HepG2 (cell line): ENCODE data around the gene GJA3. TPM values are rescaled to one million over a fixed set of nuclear protein-coding genes. Genes with fewer than 3 reads are reported as not detected.

ENCODE experiments used
- ATAC-seq: fragments of 200-7000 bp; cut with Tn5 transposase; 3 replicates; pipeline ENCODE4 v1.9.1; 2020; ENCODE audit warnings: mild to moderate bottlenecking, moderate library complexity
- BruUV-seq: library from RNA; stranded (reverse); fragments of 400-500 nt; replicated peaks from 2 replicates; lab custom pipeline; 2021; lab: Mats Ljungman, UMichigan
- CTCF ChIA-PET: fragments of 300-600 bp; formaldehyde crosslinking; extraction: SDS; loops from one replicate; lab custom pipeline; 2021; ENCODE audit warnings: low total read pairs, inconsistent platforms, low intra/inter-chr PET ratio; lab: Yijun Ruan, JAX
- POLR2A ChIA-PET: fragments of 350-600 bp; sonication (Branson Sonifier 250); formaldehyde crosslinking; loops from one replicate; lab custom pipeline; 2020; ENCODE audit warnings: antibody characterized with exemption, inconsistent platforms; lab: Yijun Ruan, JAX
- DNase-seq: peaks from one replicate; pipeline ENCODE4 v3.0.0-alpha.2; 2015; ENCODE audit warnings: low spot score
- FAIRE-seq: peaks from 3 replicates; lab custom pipeline; 2011; peaks lifted over from hg19 to GRCh38; lab: Jason Lieb, UNC
- H2AFZ ChIP-seq: one replicate; pipeline ENCODE4 v1.6.1; 2011; ENCODE audit warnings: low read length, inconsistent platforms
- H3K27ac ChIP-seq: fragments of 300-600 bp; 3 replicates; pipeline ENCODE4 v1.8.0; 2011; ENCODE audit warnings: mixed run types, mild to moderate bottlenecking, mixed read lengths, low read length, inconsistent platforms; ENCODE audit not compliant: insufficient read depth; ENCODE audit errors: extremely low read length
- H3K27me3 ChIP-seq, 2 experiments: fragments of 200-600 bp in 1 of 2; 2 replicates in 1 of 2; 3 replicates in 1 of 2; pipeline versions ENCODE4 v1.6.0 to v1.8.0; 2011; ENCODE audit warnings: low read length in 2 of 2, mild to moderate bottlenecking in 2 of 2, moderate library complexity in 2 of 2, inconsistent platforms in 1 of 2; ENCODE audit not compliant: insufficient read depth in 2 of 2, control insufficient read depth in 1 of 2
- H3K36me3 ChIP-seq, 2 experiments: fragments of 200-600 bp in 1 of 2; replicated peaks in 1 of 2; 2 replicates in 1 of 2; 3 replicates in 1 of 2; pipeline versions ENCODE4 v1.5.1 to v1.8.0; 2011; ENCODE audit warnings: low read length in 2 of 2, inconsistent platforms in 1 of 2; ENCODE audit not compliant: insufficient read depth in 2 of 2, control insufficient read depth in 1 of 2
- H3K4me1 ChIP-seq: 2 replicates; pipeline ENCODE4 v1.5.1; 2012; ENCODE audit warnings: low read length, inconsistent platforms; ENCODE audit not compliant: insufficient read depth
- H3K4me2 ChIP-seq: 2 replicates; pipeline ENCODE4 v1.6.0; 2011; ENCODE audit warnings: low read depth, low read length, inconsistent platforms
- H3K4me3 ChIP-seq, 3 experiments: fragments of 200-600 bp in 1 of 3; sonication (generic), shearing (Covaris generic) in 1 of 3; replicated peaks in 1 of 3; 2 replicates each; pipeline ENCODE4 v1.5.1; 2011 to 2016; ENCODE audit warnings: low read length in 3 of 3, inconsistent platforms in 2 of 3, low read depth in 2 of 3, mild to moderate bottlenecking in 2 of 3, control low read depth in 1 of 3, mixed read lengths in 1 of 3; ENCODE audit not compliant: insufficient read depth in 1 of 3
- H3K79me2 ChIP-seq: one replicate; pipeline ENCODE4 v1.6.1; 2011; ENCODE audit warnings: low read length, inconsistent platforms; ENCODE audit not compliant: insufficient read depth
- H3K9ac ChIP-seq: 2 replicates; pipeline ENCODE4 v1.6.0; 2011; ENCODE audit warnings: mild to moderate bottlenecking, low read depth, low read length, inconsistent platforms; ENCODE audit not compliant: insufficient read depth
- H3K9me3 ChIP-seq: 2 replicates; pipeline ENCODE4 v1.5.1; 2012; ENCODE audit warnings: mild to moderate bottlenecking, low read length
- H4K20me1 ChIP-seq: 2 replicates; pipeline ENCODE4 v1.6.0; 2011; ENCODE audit warnings: inconsistent platforms, mild to moderate bottlenecking, low read length, moderate library complexity; ENCODE audit not compliant: insufficient read depth
- CBX5 ChIP-seq: sonication (generic); formaldehyde crosslinking; IDR thresholded peaks from 2 replicates; pipeline ENCODE4 v1.4.0; 2020; ENCODE audit warnings: missing genetic modification reagents, borderline replicate concordance
- HNRNPLL ChIP-seq: fragments of 200-400 bp; formaldehyde crosslinking; IDR thresholded peaks from 2 replicates; pipeline ENCODE4 v1.6.1; 2017; ENCODE audit warnings: mild to moderate bottlenecking, low read depth, low read length; ENCODE audit not compliant: poor library complexity, severe bottlenecking
- HOXA5 ChIP-seq: sonication (generic); formaldehyde crosslinking; IDR thresholded peaks from 2 replicates; pipeline ENCODE4 v1.4.0; 2020; ENCODE audit warnings: missing genetic modification reagents
- KLF13 ChIP-seq: sonication (generic); formaldehyde crosslinking; IDR thresholded peaks from 2 replicates; pipeline ENCODE4 v1.4.0; 2020; ENCODE audit warnings: mild to moderate bottlenecking, missing genetic modification reagents
- MYPOP ChIP-seq: sonication (generic); formaldehyde crosslinking; IDR thresholded peaks from 2 replicates; pipeline ENCODE4 v1.8.1; 2023; ENCODE audit warnings: mild to moderate bottlenecking, moderate library complexity, missing genetic modification reagents
- SALL1 ChIP-seq: sonication (generic); formaldehyde crosslinking; IDR thresholded peaks from 2 replicates; pipeline ENCODE4 v1.8.0; 2022; ENCODE audit warnings: mild to moderate bottlenecking, missing genetic modification reagents
- SOX6 ChIP-seq, 2 experiments: fragments of 450-650 bp in 1 of 2; sonication (generic) in 1 of 2; formaldehyde crosslinking in 1 of 2; IDR thresholded peaks; 2 replicates each; pipeline versions ENCODE4 v1.4.0 to v1.6.1; 2017 to 2020; ENCODE audit warnings: antibody characterized with exemption in 1 of 2, mild to moderate bottlenecking in 1 of 2, missing genetic modification reagents in 1 of 2
- SUZ12 ChIP-seq: fragments of 150-350 bp; IDR thresholded peaks from 2 replicates; pipeline ENCODE4 v1.6.1; 2014; ENCODE audit warnings: low read depth, low read length
- ZNF343 ChIP-seq: sonication (generic); formaldehyde crosslinking; IDR thresholded peaks from 2 replicates; pipeline ENCODE4 v1.4.0; 2020; ENCODE audit warnings: mild to moderate bottlenecking, missing genetic modification reagents
- ZNF574 ChIP-seq: sonication (generic); formaldehyde crosslinking; IDR thresholded peaks from 2 replicates; pipeline ENCODE4 v1.4.0; 2020; ENCODE audit warnings: missing genetic modification reagents
- ZNF773 ChIP-seq: sonication (generic); formaldehyde crosslinking; IDR thresholded peaks from 2 replicates; pipeline ENCODE4 v1.4.0; 2020; ENCODE audit warnings: missing genetic modification reagents, borderline replicate concordance
- WGBS: methylation state at CpG from one replicate; pipeline ENCODE4 v1.1.6; 2017; ENCODE audit warnings: low lambda C conversion rate; 5-methylcytosine and 5-hydroxymethylcytosine counted together
- in situ Hi-C: cut with HindIII; loops from 2 replicates; pipeline ENCODE4 v1.10.0; 2017; ENCODE audit warnings: low pct_unique_long_range_greater_than_20kb; ENCODE audit not compliant: extremely low pct_ligation_motif_present
- intact Hi-C: fragments of 100-400 bp; cut with micrococcal nuclease; formaldehyde crosslinking; loops from one replicate; pipeline ENCODE4 v1.10.0; 2022; ENCODE audit not compliant: unreplicated experiment
- polyA plus RNA-seq, 8 experiments: library from polyadenylated mRNA; depleted of rRNA in 3 of 8; stranded (reverse) in 7 of 8; unstranded in 1 of 8; fragments of >200 nt; fragmentation: Illumina TruSeq in 4 of 8; extraction: Trizol in 4 of 8; gene quantifications; 2 replicates each; pipeline versions ENCODE4 v1.2.1 to v1.2.3, GENCODE V29; 2011 to 2016; ENCODE audit warnings: low read depth in 4 of 8, missing spikeins in 1 of 8, mixed read lengths in 1 of 8; ENCODE audit not compliant: insufficient read depth in 1 of 8
- total RNA-seq, 5 experiments: library from RNA; depleted of rRNA; stranded (reverse); fragments of >200 nt; fragmentation: Illumina TruSeq; extraction: Trizol; gene quantifications; 2 replicates each; pipeline ENCODE4 v1.2.3, GENCODE V29; 2016; ENCODE audit warnings: low read depth in 1 of 5
- TF ChIP-seq, protein P1 (sequence below): sonication (generic); formaldehyde crosslinking; IDR thresholded peaks from 2 replicates; pipeline ENCODE4 v1.5.0; 2020; ENCODE audit warnings: mild to moderate bottlenecking, missing genetic modification reagents
- TF ChIP-seq, protein P2 (sequence below): IDR thresholded peaks from 2 replicates; pipeline ENCODE4 v1.6.1; 2016; ENCODE audit warnings: low read depth

Gene GJA3
- total and polyA plus RNA-seq, 2 of the 13 experiments (the other 11 are each of a cell fraction or from before 2014, with no cell fraction given) = 0.04 TPM

DNA sequence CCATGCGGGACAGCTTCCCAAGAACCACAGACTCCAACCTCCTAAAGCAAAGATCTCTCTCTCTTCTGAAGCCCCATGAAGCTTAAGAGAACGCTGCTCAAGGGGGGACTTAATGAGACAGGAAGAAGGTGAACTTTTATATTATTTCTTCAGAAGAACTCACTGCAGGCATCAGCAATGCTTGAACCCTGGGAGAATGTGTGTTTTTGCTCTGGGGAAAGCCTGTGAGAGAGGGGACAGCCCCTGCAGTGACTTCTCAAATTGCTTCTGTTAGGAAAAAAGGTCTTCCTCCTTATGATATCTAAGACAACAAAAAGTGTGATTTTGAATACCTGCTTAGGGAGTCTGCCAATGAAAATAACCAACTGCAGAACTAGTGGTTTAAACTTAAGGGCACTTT, 23.0 kb downstream of the GJA3 start (continued):
- TF ChIP-seq, protein P1, sequence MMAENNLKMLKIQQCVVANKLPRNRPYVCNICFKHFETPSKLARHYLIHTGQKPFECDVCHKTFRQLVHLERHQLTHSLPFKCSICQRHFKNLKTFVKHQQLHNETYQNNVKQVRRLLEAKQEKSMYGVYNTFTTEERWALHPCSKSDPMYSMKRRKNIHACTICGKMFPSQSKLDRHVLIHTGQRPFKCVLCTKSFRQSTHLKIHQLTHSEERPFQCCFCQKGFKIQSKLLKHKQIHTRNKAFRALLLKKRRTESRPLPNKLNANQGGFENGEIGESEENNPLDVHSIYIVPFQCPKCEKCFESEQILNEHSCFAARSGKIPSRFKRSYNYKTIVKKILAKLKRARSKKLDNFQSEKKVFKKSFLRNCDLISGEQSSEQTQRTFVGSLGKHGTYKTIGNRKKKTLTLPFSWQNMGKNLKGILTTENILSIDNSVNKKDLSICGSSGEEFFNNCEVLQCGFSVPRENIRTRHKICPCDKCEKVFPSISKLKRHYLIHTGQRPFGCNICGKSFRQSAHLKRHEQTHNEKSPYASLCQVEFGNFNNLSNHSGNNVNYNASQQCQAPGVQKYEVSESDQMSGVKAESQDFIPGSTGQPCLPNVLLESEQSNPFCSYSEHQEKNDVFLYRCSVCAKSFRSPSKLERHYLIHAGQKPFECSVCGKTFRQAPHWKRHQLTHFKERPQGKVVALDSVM = no peak

- Histone ChIP-seq H3K4me3 (peak overlapping the region; percentile 23 to 58 (median 40)), H3K27ac (no peak overlapping the region), H3K79me2 (no peaks in the 10 kb centered on the region), H2AFZ (no peak overlapping the region), H3K4me2 (peak overlapping the region; percentile 84), H3K27me3 (peaks cover 0 to 11% of the 10 kb centered on the region in 2 experiments; a peak in 4 of 5 replicates), H4K20me1 (no peaks in the 10 kb centered on the region), H3K9me3 (no peaks in the 10 kb centered on the region), H3K4me1 (peaks cover 11% of the 10 kb centered on the region), H3K9ac (no peak overlapping the region), H3K36me3 (no peaks in the 10 kb centered on the region)
- POLR2A ChIA-PET = no interaction called here
- DNase-seq = peak; percentile 37
- CTCF ChIA-PET = interaction anchor here (0.7 kb wide), 1 partner anchor 27 kb away, joined by 3 read pairs; no protein-coding TSS in a partner anchor
- intact Hi-C loops = loop anchor here (2.0 kb wide), 1 partner anchor 26 kb away; no protein-coding TSS in a partner anchor
- WGBS = 30% methylated on average over 49 of the region's 56 CpGs
- in situ Hi-C loops = no loop called here
- FAIRE-seq = peak; percentile 26
- no TSS peak for BruUV-seq
- ATAC-seq = peak; percentile 98
- TF ChIP-seq ZNF773 (no peak), CBX5 (CRISPR knock-in tag) (no peak), HNRNPLL (peak; percentile 99), SALL1 (CRISPR knock-in tag) (peak; percentile 39; the same call in 1 of the 2 replicates), ZNF574 (CRISPR knock-in tag) (peak; percentile 86), SOX6 (IDR thresholded peaks at IDR 0.05) (no peak), SOX6 (CRISPR knock-in tag; IDR thresholded peaks at IDR 0.05) (peak; percentile 25; the same call in 1 of the 2 replicates), KLF13 (CRISPR knock-in tag) (no peak), HOXA5 (peak; percentile 44; the same call in 1 of the 2 replicates), MYPOP (CRISPR knock-in tag) (peak; percentile 97), SUZ12 (no peak), ZNF343 (CRISPR knock-in tag) (0 out of 2 replicates have a peak, but pooled peaks have one; percentile 36)
- TF ChIP-seq, protein P2, sequence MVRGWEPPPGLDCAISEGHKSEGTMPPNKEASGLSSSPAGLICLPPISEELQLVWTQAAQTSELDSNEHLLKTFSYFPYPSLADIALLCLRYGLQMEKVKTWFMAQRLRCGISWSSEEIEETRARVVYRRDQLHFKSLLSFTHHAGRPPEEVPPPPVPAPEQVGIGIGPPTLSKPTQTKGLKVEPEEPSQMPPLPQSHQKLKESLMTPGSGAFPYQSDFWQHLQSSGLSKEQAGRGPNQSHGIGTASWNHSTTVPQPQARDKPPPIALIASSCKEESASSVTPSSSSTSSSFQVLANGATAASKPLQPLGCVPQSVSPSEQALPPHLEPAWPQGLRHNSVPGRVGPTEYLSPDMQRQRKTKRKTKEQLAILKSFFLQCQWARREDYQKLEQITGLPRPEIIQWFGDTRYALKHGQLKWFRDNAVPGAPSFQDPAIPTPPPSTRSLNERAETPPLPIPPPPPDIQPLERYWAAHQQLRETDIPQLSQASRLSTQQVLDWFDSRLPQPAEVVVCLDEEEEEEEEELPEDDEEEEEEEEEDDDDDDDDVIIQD (CRISPR knock-in tag) = 0 out of 2 replicates have a peak, but pooled peaks have one; percentile 32
These were observed 23.8 kb downstream of the GJA3 start for GRCh38 chr13:20136781-20137703.
